K562 (cell line): ENCODE results near the gene MED29. TPM values are rescaled to one million over a fixed set of nuclear protein-coding genes. Genes with fewer than 3 reads are reported as not detected.

Source experiments
- ATF4 ChIP-seq: fragments of 450-650 bp; formaldehyde crosslinking; IDR thresholded peaks from 2 replicates; pipeline ENCODE4 v1.4.0; 2022; ENCODE audit warnings: mild to moderate bottlenecking, moderate library complexity
- E4F1 ChIP-seq: fragments of 250-450 bp; sonication (Bioruptor Pico); IDR thresholded peaks from 2 replicates; pipeline ENCODE4 v1.5.0; 2021; ENCODE audit warnings: mild to moderate bottlenecking, borderline replicate concordance
- EP400 ChIP-seq: fragments of 450-650 bp; IDR thresholded peaks from 2 replicates; pipeline ENCODE4 v1.6.1; 2017; ENCODE audit warnings: antibody characterized with exemption, mild to moderate bottlenecking, moderate library complexity
- HDAC8 ChIP-seq: fragments of 450-650 bp; IDR thresholded peaks from 2 replicates; pipeline ENCODE4 v1.6.1; 2016; ENCODE audit warnings: mild to moderate bottlenecking, missing genetic modification characterization, moderate library complexity, missing compliant biosample characterization
- HDGF ChIP-seq: fragments of 450-650 bp; IDR thresholded peaks from 2 replicates; pipeline ENCODE4 v1.6.1; 2016
- IRF2 ChIP-seq: sonication (generic); formaldehyde crosslinking; IDR thresholded peaks from 2 replicates; pipeline ENCODE4 v1.8.1; 2022; ENCODE audit warnings: mild to moderate bottlenecking, missing genetic modification reagents
- MAX ChIP-seq: sonication (generic); formaldehyde crosslinking; IDR thresholded peaks from 2 replicates; pipeline ENCODE4 v1.9.0; 2022; ENCODE audit warnings: mild to moderate bottlenecking, missing genetic modification reagents
- PHB ChIP-seq: fragments of 250-450 bp; sonication (Bioruptor Pico); IDR thresholded peaks from 2 replicates; pipeline ENCODE4 v1.5.0; 2021
- PRDM10 ChIP-seq: fragments of 450-650 bp; IDR thresholded peaks from 2 replicates; pipeline ENCODE4 v1.6.1; 2018; ENCODE audit not compliant: partially characterized antibody
- PRPF4 ChIP-seq: fragments of 200-400 bp; formaldehyde crosslinking; IDR thresholded peaks from one replicate; pipeline ENCODE4 v1.6.1; 2017; ENCODE audit warnings: low read length, low read depth, mild to moderate bottlenecking; ENCODE audit not compliant: insufficient read depth, poor library complexity, severe bottlenecking
- SIN3B ChIP-seq: fragments of 450-650 bp; IDR thresholded peaks from 2 replicates; pipeline ENCODE4 v1.6.1; 2017; ENCODE audit warnings: low read depth, mild to moderate bottlenecking, moderate library complexity
- SOX6 ChIP-seq: fragments of 450-650 bp; IDR thresholded peaks from 2 replicates; pipeline ENCODE4 v1.6.1; 2014; ENCODE audit warnings: mild to moderate bottlenecking
- TBP ChIP-seq: optimal IDR thresholded peaks from 2 replicates; pipeline ENCODE3; 2011; ENCODE audit warnings: low read depth, low read length, improper control_type of control experiment
- ZNF316 ChIP-seq: fragments of 450-650 bp; IDR thresholded peaks from 2 replicates; pipeline ENCODE4 v1.6.1; 2016
- ZNF655 ChIP-seq: fragments of 250-450 bp; sonication (Bioruptor Pico); IDR thresholded peaks from 2 replicates; pipeline ENCODE4 v1.5.0; 2021
- ZNF717 ChIP-seq: fragments of 250-450 bp; sonication (Bioruptor Pico); IDR thresholded peaks from 2 replicates; pipeline ENCODE4 v1.5.0; 2021
- ZNF780A ChIP-seq: fragments of 250-450 bp; sonication (Bioruptor Pico); IDR thresholded peaks from 2 replicates; pipeline ENCODE4 v1.5.0; 2021; ENCODE audit warnings: mild to moderate bottlenecking
- polyA plus RNA-seq, 8 experiments: library from polyadenylated mRNA; depleted of rRNA in 4 of 8; stranded (reverse) in 5 of 8; unstranded in 3 of 8; fragments of >200 nt; fragmentation: Nextera tagmentation in 2 of 8; fragmentation: Illumina TruSeq in 1 of 8; extraction: Ambion mirVana in 2 of 8; extraction: Trizol in 1 of 8; gene quantifications; 2 replicates each; pipeline versions ENCODE4 v1.2.1 to v1.2.3, GENCODE V29; 2011 to 2014; ENCODE audit warnings: inconsistent platforms in 1 of 8, missing spikeins in 1 of 8
- total RNA-seq, 7 experiments: library from RNA; depleted of rRNA in 6 of 7; stranded (reverse); fragments of >200 nt in 6 of 7; fragmentation: Illumina TruSeq in 2 of 7; extraction: Trizol in 2 of 7; gene quantifications; 2 replicates each; pipeline versions ENCODE4 v1.2.1 to v1.2.3, GENCODE V29; 2011 to 2021; ENCODE audit warnings: low replicate concordance in 1 of 7
- TF ChIP-seq, protein P1 (sequence below): IDR thresholded peaks from 2 replicates; pipeline ENCODE4 v1.6.1; 2016; ENCODE audit warnings: missing genetic modification characterization, missing compliant biosample characterization

MED29 gene
- total and polyA plus RNA-seq, 9 of the 15 experiments (the other 6 are each of a cell fraction or from before 2014, with no cell fraction given): 1.8 to 22.6 (median 12.4) TPM

GRCh38 chr19:39397360-39398296 lies 6.5 kb downstream of the MED29 start (continued):
- no peak for TF ChIP-seq IRF2 (CRISPR knock-in tag)
- TF ChIP-seq ATF4: no peak
- no peak for TF ChIP-seq SIN3B
- no peak for TF ChIP-seq MAX (CRISPR knock-in tag)
- peak; percentile 21 for TF ChIP-seq TBP
- TF ChIP-seq ZNF655 (CRISPR knock-in tag): no peak
- no peak for TF ChIP-seq HDAC8
- no peak for TF ChIP-seq ZNF717 (CRISPR knock-in tag)
- TF ChIP-seq EP400: no peak
- no peak for TF ChIP-seq E4F1 (CRISPR knock-in tag)
- peak; percentile 22 for TF ChIP-seq PRDM10
- TF ChIP-seq, protein P1, sequence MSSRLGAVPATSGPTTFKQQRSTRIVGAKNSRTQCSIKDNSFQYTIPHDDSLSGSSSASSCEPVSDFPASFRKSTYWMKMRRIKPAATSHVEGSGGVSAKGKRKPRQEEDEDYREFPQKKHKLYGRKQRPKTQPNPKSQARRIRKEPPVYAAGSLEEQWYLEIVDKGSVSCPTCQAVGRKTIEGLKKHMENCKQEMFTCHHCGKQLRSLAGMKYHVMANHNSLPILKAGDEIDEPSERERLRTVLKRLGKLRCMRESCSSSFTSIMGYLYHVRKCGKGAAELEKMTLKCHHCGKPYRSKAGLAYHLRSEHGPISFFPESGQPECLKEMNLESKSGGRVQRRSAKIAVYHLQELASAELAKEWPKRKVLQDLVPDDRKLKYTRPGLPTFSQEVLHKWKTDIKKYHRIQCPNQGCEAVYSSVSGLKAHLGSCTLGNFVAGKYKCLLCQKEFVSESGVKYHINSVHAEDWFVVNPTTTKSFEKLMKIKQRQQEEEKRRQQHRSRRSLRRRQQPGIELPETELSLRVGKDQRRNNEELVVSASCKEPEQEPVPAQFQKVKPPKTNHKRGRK (tag): no peak
- no peak for TF ChIP-seq ZNF316
- TF ChIP-seq SOX6: 0 out of 2 replicates have a peak, but pooled peaks have one; percentile 9
- TF ChIP-seq PHB: no peak; the same call in 1 of the 2 replicates
- no peak for TF ChIP-seq ZNF780A (CRISPR knock-in tag)
- TF ChIP-seq HDGF: no peak; the same call in 1 of the 2 replicates
- no peak for TF ChIP-seq PRPF4
